H9 (cell line): Measurements from ENCODE around the gene LSM7. TPM values are rescaled to one million over a fixed set of nuclear protein-coding genes. Genes with fewer than 3 reads are reported as not detected.

Source experiments
- DNase-seq: peaks from one replicate; pipeline ENCODE4 v3.0.0-alpha.2; 2017
- H2AFZ ChIP-seq: one replicate; pipeline ENCODE4 v1.6.1; 2013; ENCODE audit warnings: mild to moderate bottlenecking, low read length, control low read depth, moderate library complexity
- H2AK5ac ChIP-seq: 2 replicates; pipeline ENCODE4 v1.6.1; 2013; ENCODE audit warnings: low read length, control low read depth, mixed read lengths; ENCODE audit not compliant: insufficient read length
- H2BK120ac ChIP-seq: one replicate; pipeline ENCODE4 v1.6.1; 2013; ENCODE audit warnings: low read depth, mild to moderate bottlenecking, low read length, control low read depth, inconsistent platforms; ENCODE audit not compliant: poor library complexity, severe bottlenecking
- H2BK12ac ChIP-seq: 2 replicates; pipeline ENCODE4 v1.6.1; 2013; ENCODE audit warnings: low read length, control low read depth, mixed read lengths, low read depth; ENCODE audit not compliant: insufficient read length
- H2BK15ac ChIP-seq: 2 replicates; pipeline ENCODE4 v1.6.1; 2013; ENCODE audit warnings: low read depth, low read length, control low read depth
- H2BK20ac ChIP-seq: one replicate; pipeline ENCODE4 v1.6.1; 2013; ENCODE audit warnings: low read depth, mild to moderate bottlenecking, low read length, control low read depth, inconsistent platforms; ENCODE audit not compliant: poor library complexity, severe bottlenecking
- H2BK5ac ChIP-seq: 2 replicates; pipeline ENCODE4 v1.6.1; 2013; ENCODE audit warnings: low read length, control low read depth, mixed read lengths; ENCODE audit not compliant: insufficient read length
- H3K14ac ChIP-seq: 2 replicates; pipeline ENCODE4 v1.6.1; 2013; ENCODE audit warnings: low read length, control low read depth; ENCODE audit not compliant: insufficient read depth
- H3K18ac ChIP-seq: 2 replicates; pipeline ENCODE4 v1.6.1; 2013; ENCODE audit warnings: low read depth, mild to moderate bottlenecking, mixed read lengths, low read length, control low read depth; ENCODE audit not compliant: insufficient read length
- H3K23ac ChIP-seq: 2 replicates; pipeline ENCODE4 v1.6.1; 2013; ENCODE audit warnings: low read length, control low read depth, mixed read lengths, low read depth; ENCODE audit not compliant: insufficient read length
- H3K23me2 ChIP-seq: 2 replicates; pipeline ENCODE4 v1.6.1; 2013; ENCODE audit warnings: low read depth, mild to moderate bottlenecking, mixed read lengths, low read length, control low read depth; ENCODE audit not compliant: insufficient read length, poor library complexity, severe bottlenecking
- H3K27ac ChIP-seq: 2 replicates; pipeline ENCODE4 v1.5.1; 2013; ENCODE audit warnings: low read length, control low read depth, mixed read lengths, low read depth; ENCODE audit not compliant: insufficient read length
- H3K27me3 ChIP-seq: 2 replicates; pipeline ENCODE4 v1.6.1; 2013; ENCODE audit warnings: low read length, control low read depth, inconsistent platforms; ENCODE audit not compliant: insufficient read depth
- H3K4ac ChIP-seq: 2 replicates; pipeline ENCODE4 v1.6.1; 2013; ENCODE audit warnings: low read depth, mild to moderate bottlenecking, control low read depth, inconsistent platforms, low read length, moderate library complexity
- H3K4me1 ChIP-seq: 2 replicates; pipeline ENCODE4 v1.6.1; 2013; ENCODE audit warnings: low read length, control low read depth, inconsistent platforms; ENCODE audit not compliant: insufficient read depth
- H3K4me2 ChIP-seq: 2 replicates; pipeline ENCODE4 v1.6.1; 2013; ENCODE audit warnings: low read length, control low read depth, mixed read lengths; ENCODE audit not compliant: insufficient read length, insufficient read depth
- H3K56ac ChIP-seq: 2 replicates; pipeline ENCODE4 v1.6.1; 2013; ENCODE audit warnings: low read depth, mild to moderate bottlenecking, mixed read lengths, low read length, control low read depth; ENCODE audit not compliant: insufficient read length
- H3K79me1 ChIP-seq: 2 replicates; pipeline ENCODE4 v1.6.1; 2013; ENCODE audit warnings: low read depth, mild to moderate bottlenecking, moderate library complexity, low read length, control low read depth, inconsistent platforms; ENCODE audit not compliant: insufficient read depth, poor library complexity, severe bottlenecking
- H3K79me2 ChIP-seq: 2 replicates; pipeline ENCODE4 v1.6.1; 2013; ENCODE audit warnings: low read length, control low read depth, inconsistent platforms; ENCODE audit not compliant: insufficient read depth
- H3K9ac ChIP-seq: 2 replicates; pipeline ENCODE4 v1.6.1; 2013; ENCODE audit warnings: low read length, control low read depth, mixed read lengths; ENCODE audit not compliant: insufficient read length; ENCODE audit errors: extremely low read depth
- H3K9me3 ChIP-seq: one replicate; pipeline ENCODE4 v1.6.1; 2013; ENCODE audit warnings: low read depth, low read length, inconsistent platforms; ENCODE audit not compliant: control insufficient read depth
- H3T11ph ChIP-seq: one replicate; pipeline ENCODE4 v1.6.1; 2013; ENCODE audit warnings: mild to moderate bottlenecking, low read length, control low read depth, inconsistent platforms
- H4K20me1 ChIP-seq: one replicate; pipeline ENCODE4 v1.6.1; 2013; ENCODE audit not compliant: control insufficient read depth, insufficient read length, insufficient read depth
- H4K5ac ChIP-seq: 2 replicates; pipeline ENCODE4 v1.6.1; 2013; ENCODE audit warnings: low read depth, mild to moderate bottlenecking, mixed read lengths, low read length, control low read depth; ENCODE audit not compliant: insufficient read length
- H4K8ac ChIP-seq: replicated peaks from 2 replicates; pipeline ENCODE4 v1.6.1; 2013; ENCODE audit warnings: low read length, control low read depth, mixed read lengths, low read depth; ENCODE audit not compliant: insufficient read length
- H4K91ac ChIP-seq: 2 replicates; pipeline ENCODE4 v1.6.1; 2013; ENCODE audit warnings: low read depth, mild to moderate bottlenecking, moderate library complexity, mixed read lengths, low read length, control low read depth; ENCODE audit not compliant: insufficient read length
- H3K27ac Mint-ChIP-seq, 3 experiments: 2 replicates in 2 of 3; 3 replicates in 1 of 3; pipeline ENCODE4 v1.8.0; 2020 to 2021; ENCODE audit warnings: mixed read lengths in 3 of 3, mild to moderate bottlenecking in 1 of 3, moderate library complexity in 1 of 3
- H3K27me3 Mint-ChIP-seq: 2 replicates; pipeline ENCODE4 v1.8.0; 2021; ENCODE audit warnings: low read depth, mild to moderate bottlenecking, moderate library complexity, mixed read lengths
- H3K36me3 Mint-ChIP-seq, 3 experiments: 2 replicates in 2 of 3; 3 replicates in 1 of 3; pipeline ENCODE4 v1.8.0; 2020 to 2021; ENCODE audit warnings: low read depth in 3 of 3, mixed read lengths in 3 of 3; ENCODE audit not compliant: insufficient read depth in 1 of 3
- H3K4me1 Mint-ChIP-seq, 2 experiments: 2 replicates each; pipeline ENCODE4 v1.8.0; 2020; ENCODE audit warnings: mixed read lengths in 2 of 2
- H3K4me3 Mint-ChIP-seq, 2 experiments: 2 replicates in 1 of 2; 3 replicates in 1 of 2; pipeline ENCODE4 v1.8.0; 2020 to 2021; ENCODE audit warnings: mild to moderate bottlenecking in 2 of 2, mixed read lengths in 2 of 2, moderate library complexity in 1 of 2
- H3K9me3 Mint-ChIP-seq, 2 experiments: 2 replicates in 1 of 2; 3 replicates in 1 of 2; pipeline ENCODE4 v1.8.0; 2020; ENCODE audit warnings: mild to moderate bottlenecking in 2 of 2, mixed read lengths in 2 of 2, moderate library complexity in 1 of 2
- WGBS: extraction: QIAGEN DNeasy Blood & Tissue Kit; methylation state at CpG from one replicate; pipeline ENCODE4 v1.1.7; 2013; ENCODE audit warnings: missing lambda C conversion rate, low lambda C conversion rate, mixed read lengths; ENCODE audit not compliant: insufficient read length; ENCODE audit errors: extremely low coverage; 5-methylcytosine and 5-hydroxymethylcytosine counted together
- total RNA-seq: library from RNA; stranded (reverse); gene quantifications from 2 replicates; pipeline ENCODE4 v1.2.1, GENCODE V29; 2021
- TF ChIP-seq, protein P1 (sequence below): fragments of 200-600 bp; sonication (generic); conservative IDR thresholded peaks from 3 replicates; pipeline ENCODE4 v1.8.0; 2021; ENCODE audit warnings: antibody characterized with exemption, mild to moderate bottlenecking

The LSM7 gene
- total RNA-seq, 1 experiment from 2014 or later: 187 TPM

DNA sequence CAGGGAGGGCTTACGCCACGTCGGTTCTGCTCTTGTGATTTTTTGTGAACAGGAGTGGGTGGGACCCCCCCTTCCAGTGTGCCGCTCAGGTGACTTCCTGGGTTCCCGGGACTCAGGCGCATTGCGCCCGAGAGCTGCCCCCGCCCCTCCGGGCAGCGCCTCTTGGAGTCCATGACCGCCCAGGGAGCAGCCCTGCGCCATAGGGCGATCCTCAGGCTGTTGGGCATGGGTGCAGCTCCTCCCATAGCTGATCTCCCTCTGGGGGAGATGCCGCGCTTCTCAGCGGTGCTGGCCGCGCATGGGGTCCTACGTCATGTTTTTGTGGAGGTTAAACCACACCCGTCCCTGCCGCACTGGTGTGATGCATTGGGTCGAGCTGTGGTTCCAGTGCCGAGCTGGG is 23.7 kb upstream of the LSM7 start:
- TF ChIP-seq, protein P1, sequence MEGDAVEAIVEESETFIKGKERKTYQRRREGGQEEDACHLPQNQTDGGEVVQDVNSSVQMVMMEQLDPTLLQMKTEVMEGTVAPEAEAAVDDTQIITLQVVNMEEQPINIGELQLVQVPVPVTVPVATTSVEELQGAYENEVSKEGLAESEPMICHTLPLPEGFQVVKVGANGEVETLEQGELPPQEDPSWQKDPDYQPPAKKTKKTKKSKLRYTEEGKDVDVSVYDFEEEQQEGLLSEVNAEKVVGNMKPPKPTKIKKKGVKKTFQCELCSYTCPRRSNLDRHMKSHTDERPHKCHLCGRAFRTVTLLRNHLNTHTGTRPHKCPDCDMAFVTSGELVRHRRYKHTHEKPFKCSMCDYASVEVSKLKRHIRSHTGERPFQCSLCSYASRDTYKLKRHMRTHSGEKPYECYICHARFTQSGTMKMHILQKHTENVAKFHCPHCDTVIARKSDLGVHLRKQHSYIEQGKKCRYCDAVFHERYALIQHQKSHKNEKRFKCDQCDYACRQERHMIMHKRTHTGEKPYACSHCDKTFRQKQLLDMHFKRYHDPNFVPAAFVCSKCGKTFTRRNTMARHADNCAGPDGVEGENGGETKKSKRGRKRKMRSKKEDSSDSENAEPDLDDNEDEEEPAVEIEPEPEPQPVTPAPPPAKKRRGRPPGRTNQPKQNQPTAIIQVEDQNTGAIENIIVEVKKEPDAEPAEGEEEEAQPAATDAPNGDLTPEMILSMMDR: no peak
- Histone ChIP-seq H3K18ac (no peak overlapping the region), H2BK5ac (no peak overlapping the region), H4K20me1 (no peaks in the 10 kb centered on the region), H3K79me2 (no peaks in the 10 kb centered on the region), H4K8ac (no peak overlapping the region), H2AFZ (no peak overlapping the region), H3T11ph (no peak overlapping the region), H3K14ac (no peak overlapping the region), H4K5ac (no peak overlapping the region), H3K27ac (no peak overlapping the region), H4K91ac (no peak overlapping the region), H3K4ac (no peak overlapping the region), H3K4me2 (no peak overlapping the region), H2AK5ac (no peak overlapping the region), H3K4me1 (no peaks in the 10 kb centered on the region), H3K56ac (no peak overlapping the region), H2BK20ac (no peak overlapping the region), H2BK120ac (no peak overlapping the region), H2BK12ac (no peak overlapping the region), H3K79me1 (no peaks in the 10 kb centered on the region), H2BK15ac (no peak overlapping the region), H3K23me2 (no peaks in the 10 kb centered on the region), H3K27me3 (no peaks in the 10 kb centered on the region), H3K23ac (no peak overlapping the region), H3K9ac (no peak overlapping the region), H3K9me3 (no peaks in the 10 kb centered on the region)
- H3K27me3 Mint-ChIP-seq: no peaks in the 10 kb centered on the region
- DNase-seq: no peak
- no peak overlapping the region for H3K4me3 Mint-ChIP-seq
- no peaks in the 10 kb centered on the region for H3K4me1 Mint-ChIP-seq
- no peaks in the 10 kb centered on the region for H3K9me3 Mint-ChIP-seq
- no peak overlapping the region for H3K27ac Mint-ChIP-seq
- no CpG with 5 or more reads among the region's 24 CpGs for WGBS
- H3K36me3 Mint-ChIP-seq: peaks cover 0 to 2% (median 0%) of the 10 kb centered on the region in 3 experiments; a peak in 1 of 7 replicates
